T-helper 2 cell treated with Interferon-gamma antibody and Interleukin-4, amounts not matched to agents 5 μg/mL and 100 μg/mL, for 36 hours (primary cell): ENCODE measurements around the gene KATNBL1.
"Not testable (repeated sequence)": the region's sequence is repeated elsewhere in the genome, so short reads cannot be mapped to it uniquely, and the experiment has no call there.

ENCODE experiments used
- DNase-seq: peaks from one replicate; pipeline ENCODE4 v3.0.0; 2021; ENCODE audit warnings: low spot score
- H3K27ac Mint-ChIP-seq: one replicate; pipeline ENCODE4 v1.8.0; 2021; ENCODE audit warnings: mild to moderate bottlenecking, mixed read lengths
- H3K27me3 Mint-ChIP-seq: one replicate; pipeline ENCODE4 v1.8.0; 2021; ENCODE audit warnings: low read depth, mixed read lengths
- H3K36me3 Mint-ChIP-seq: one replicate; pipeline ENCODE4 v1.8.0; 2021; ENCODE audit warnings: low read depth, mixed read lengths
- H3K4me1 Mint-ChIP-seq: one replicate; pipeline ENCODE4 v1.8.0; 2021; ENCODE audit warnings: low read depth, mixed read lengths
- H3K4me3 Mint-ChIP-seq: one replicate; pipeline ENCODE4 v1.8.0; 2022; ENCODE audit warnings: mild to moderate bottlenecking, moderate library complexity, mixed read lengths
- H3K9me3 Mint-ChIP-seq: one replicate; pipeline ENCODE4 v1.8.0; 2021; ENCODE audit warnings: mixed read lengths

The KATNBL1 gene

GRCh38 chr15:34217587-34218225 is 7.8 kb upstream of the KATNBL1 start:
- H3K4me1 Mint-ChIP-seq: peaks cover 3% of the 10 kb centered on the region
- H3K36me3 Mint-ChIP-seq: no peaks in the 10 kb centered on the region
- H3K27me3 Mint-ChIP-seq: no peaks in the 10 kb centered on the region
- no peak overlapping the region for H3K27ac Mint-ChIP-seq
- no peak overlapping the region for H3K4me3 Mint-ChIP-seq
- H3K9me3 Mint-ChIP-seq: no peaks in the 10 kb centered on the region
- no peak for DNase-seq

DNA sequence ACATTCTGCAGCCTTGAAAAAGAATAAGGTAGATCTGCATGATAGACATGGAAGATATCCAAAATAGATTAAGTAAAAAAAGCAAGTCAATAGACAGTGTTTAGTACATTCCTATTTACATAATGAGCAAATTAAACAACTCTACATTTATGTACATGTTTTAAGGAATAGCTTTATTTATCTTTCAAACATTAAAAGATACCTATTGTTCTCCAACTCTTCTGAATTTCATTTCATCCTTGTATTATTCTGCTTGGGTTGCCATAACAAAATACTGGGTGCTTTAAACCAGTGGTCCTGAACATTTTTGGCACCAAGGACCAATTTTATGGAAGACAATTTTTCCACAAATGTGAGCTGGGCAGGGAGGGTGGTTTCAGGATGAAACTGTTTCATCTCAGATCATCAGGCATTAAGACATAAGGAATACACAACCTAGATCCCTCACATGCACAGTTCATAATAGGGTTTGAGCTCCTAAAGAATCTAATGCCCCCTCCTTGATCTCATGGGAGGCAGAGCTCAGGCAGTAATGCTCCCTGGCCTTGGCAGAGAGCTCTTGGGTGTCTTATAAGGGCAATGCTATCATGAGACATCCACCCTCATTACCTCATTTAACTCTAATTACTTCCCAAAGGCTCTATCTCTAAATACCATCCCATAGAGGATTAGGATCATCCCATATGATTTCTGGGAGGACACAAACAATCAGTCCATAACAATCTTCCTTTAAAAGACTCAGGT is 6.8 kb upstream of the KATNBL1 start:
- H3K9me3 Mint-ChIP-seq: no peaks in the 10 kb centered on the region
- H3K4me1 Mint-ChIP-seq: no peaks in the 10 kb centered on the region
- DNase-seq: no peak
- no peaks in the 10 kb centered on the region for H3K27me3 Mint-ChIP-seq
- no peak overlapping the region for H3K27ac Mint-ChIP-seq
- no peaks in the 10 kb centered on the region for H3K36me3 Mint-ChIP-seq
- no peak overlapping the region for H3K4me3 Mint-ChIP-seq

GRCh38 chr15:34214135-34214534 is 4.2 kb upstream of the KATNBL1 start:
- no peak for DNase-seq
- Mint-ChIP-seq H3K4me1 (peaks cover 3% of the 10 kb centered on the region), H3K4me3 (no peak overlapping the region), H3K27ac (no peak overlapping the region), H3K27me3 (no peaks in the 10 kb centered on the region), H3K9me3 (no peaks in the 10 kb centered on the region), H3K36me3 (no peaks in the 10 kb centered on the region)

- H3K27ac Mint-ChIP-seq: no peak overlapping the region
- no peaks in the 10 kb centered on the region for H3K9me3 Mint-ChIP-seq
- no peak for DNase-seq
- H3K27me3 Mint-ChIP-seq: no peaks in the 10 kb centered on the region
- no peaks in the 10 kb centered on the region for H3K36me3 Mint-ChIP-seq
- peaks cover 3% of the 10 kb centered on the region for H3K4me1 Mint-ChIP-seq
- no peak overlapping the region for H3K4me3 Mint-ChIP-seq
These were observed 3.8 kb upstream of the KATNBL1 start for GRCh38 chr15:34213690-34214089.

GRCh38 chr15:34206011-34206410 is 3.9 kb downstream of the KATNBL1 start:
- H3K27ac Mint-ChIP-seq: no peak overlapping the region
- H3K27me3 Mint-ChIP-seq: no peaks in the 10 kb centered on the region
- no peak overlapping the region for H3K4me3 Mint-ChIP-seq
- H3K36me3 Mint-ChIP-seq: peaks cover 18% of the 10 kb centered on the region
- H3K4me1 Mint-ChIP-seq: peaks cover 13% of the 10 kb centered on the region
- peaks cover 2% of the 10 kb centered on the region for H3K9me3 Mint-ChIP-seq
- no peak for DNase-seq

- Mint-ChIP-seq H3K36me3 (peaks cover 28% of the 10 kb centered on the region), H3K4me1 (peaks cover 10% of the 10 kb centered on the region), H3K9me3 (peaks cover 4% of the 10 kb centered on the region), H3K27ac (no peak overlapping the region), H3K4me3 (no peak overlapping the region), H3K27me3 (no peaks in the 10 kb centered on the region)
- DNase-seq: no peak
These were observed 6.0 kb downstream of the KATNBL1 start for GRCh38 chr15:34203936-34204335.

DNA sequence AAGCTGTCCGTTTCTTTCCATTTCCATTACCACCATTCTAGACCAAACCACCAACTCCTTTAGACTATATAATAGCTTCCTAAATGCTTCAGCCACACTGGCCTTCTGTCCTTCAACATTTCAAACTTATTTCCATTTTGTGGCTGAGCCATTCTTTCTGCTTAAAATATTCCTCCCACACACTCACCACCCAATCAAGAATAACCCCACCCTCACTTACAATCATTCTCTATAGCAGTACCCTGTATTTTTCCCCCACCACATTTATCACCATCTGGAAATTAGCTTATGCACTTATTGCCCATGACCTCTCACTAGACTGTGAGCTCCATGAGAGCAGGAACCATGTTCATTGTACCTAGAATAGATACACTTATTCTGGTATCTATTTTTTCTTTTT is 6.6 kb downstream of the KATNBL1 start:
- Mint-ChIP-seq H3K4me3 (no peak overlapping the region), H3K27ac (no peak overlapping the region), H3K27me3 (no peaks in the 10 kb centered on the region), H3K36me3 (peaks cover 28% of the 10 kb centered on the region), H3K4me1 (peaks cover 8% of the 10 kb centered on the region), H3K9me3 (peaks cover 4% of the 10 kb centered on the region)
- DNase-seq: no peak

GRCh38 chr15:34193272-34193671 is 16.6 kb downstream of the KATNBL1 start:
- not testable (repeated sequence) for H3K27ac Mint-ChIP-seq, H3K27me3 Mint-ChIP-seq, DNase-seq, H3K4me3 Mint-ChIP-seq, H3K9me3 Mint-ChIP-seq, H3K4me1 Mint-ChIP-seq
- H3K36me3 Mint-ChIP-seq: peaks cover 14% of the 10 kb centered on the region

DNA sequence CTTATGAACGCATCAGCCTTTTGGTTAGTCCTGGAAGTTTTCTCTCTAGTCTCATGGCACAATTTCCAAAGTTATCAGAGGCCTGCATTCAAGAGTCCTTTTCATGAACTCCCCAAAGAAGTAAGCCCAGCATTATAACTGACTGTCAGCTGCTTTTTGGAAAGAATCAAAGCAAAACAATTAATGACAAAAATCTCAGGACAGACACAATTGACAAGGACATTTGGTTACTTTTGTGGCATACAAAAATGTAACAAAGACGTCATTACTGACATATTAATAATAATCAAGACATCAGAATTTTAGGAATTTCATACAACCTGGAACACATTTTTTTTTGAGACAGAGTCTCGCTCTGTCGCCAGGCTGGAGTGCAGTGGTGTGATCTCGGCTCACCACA is 21.2 kb downstream of the KATNBL1 start:
- no peak for DNase-seq
- Mint-ChIP-seq H3K27me3 (no peaks in the 10 kb centered on the region), H3K4me3 (no peak overlapping the region), H3K36me3 (peaks cover 10% of the 10 kb centered on the region), H3K27ac (no peak overlapping the region), H3K9me3 (no peaks in the 10 kb centered on the region), H3K4me1 (peaks cover 5% of the 10 kb centered on the region)

DNA sequence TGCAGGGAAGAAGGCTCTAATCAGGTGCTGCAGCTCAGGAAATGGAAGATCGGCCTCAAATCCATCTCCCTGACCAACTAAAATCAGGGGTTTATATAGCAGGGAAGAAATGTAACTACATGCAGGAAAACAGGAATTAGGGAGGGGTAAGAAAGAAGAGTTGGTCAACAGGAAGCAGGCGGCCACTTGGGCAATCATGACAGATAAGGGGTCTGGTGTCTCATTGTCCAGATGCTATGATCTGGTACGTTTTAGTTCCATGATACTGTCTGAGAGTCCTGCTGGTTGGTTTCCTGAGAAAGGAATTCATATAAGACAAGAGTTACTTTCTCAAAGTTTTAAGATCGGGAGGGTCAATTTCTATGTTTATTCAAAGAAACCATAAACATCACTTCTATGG is 24.2 kb downstream of the KATNBL1 start:
- no peak overlapping the region for H3K4me3 Mint-ChIP-seq

DNA sequence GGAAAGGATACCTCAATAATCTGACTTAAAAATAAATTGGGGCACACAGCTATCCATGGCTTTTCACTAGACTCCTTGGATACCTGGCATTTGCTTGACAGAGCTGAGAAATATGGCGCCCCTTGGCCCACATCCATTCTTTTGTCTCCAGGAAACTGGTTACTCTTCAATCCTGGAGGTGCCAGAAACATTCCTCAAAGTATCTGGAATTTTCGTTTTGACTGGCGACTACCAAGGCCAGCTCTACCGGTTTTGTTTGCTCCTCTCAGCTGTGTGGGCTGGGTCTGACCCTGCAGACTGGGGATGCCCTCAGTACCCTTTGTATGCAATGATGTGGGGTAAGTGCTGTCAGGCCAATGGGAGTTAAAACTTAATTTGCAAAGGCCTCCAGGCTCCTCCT is 27.0 kb downstream of the KATNBL1 start:
- Mint-ChIP-seq H3K9me3 (no peaks in the 10 kb centered on the region), H3K27ac (no peak overlapping the region), H3K27me3 (no peaks in the 10 kb centered on the region), H3K4me3 (no peak overlapping the region), H3K4me1 (no peaks in the 10 kb centered on the region), H3K36me3 (peaks cover 20% of the 10 kb centered on the region)
- no peak for DNase-seq

More for the DNA sequence above, 24.2 kb downstream of the KATNBL1 start:
- H3K27me3 Mint-ChIP-seq: no peaks in the 10 kb centered on the region
- H3K36me3 Mint-ChIP-seq: peaks cover 8% of the 10 kb centered on the region
- H3K4me1 Mint-ChIP-seq: peaks cover 4% of the 10 kb centered on the region
- H3K9me3 Mint-ChIP-seq: no peaks in the 10 kb centered on the region
- no peak overlapping the region for H3K27ac Mint-ChIP-seq
- DNase-seq: no peak

- Mint-ChIP-seq H3K27ac (no peak overlapping the region), H3K9me3 (peaks cover 14% of the 10 kb centered on the region), H3K27me3 (no peaks in the 10 kb centered on the region), H3K36me3 (peaks cover 28% of the 10 kb centered on the region), H3K4me1 (no peaks in the 10 kb centered on the region), H3K4me3 (no peak overlapping the region)
- DNase-seq: no peak
These were observed 30.7 kb downstream of the KATNBL1 start for GRCh38 chr15:34179234-34179633.

- DNase-seq, H3K4me1 Mint-ChIP-seq, H3K4me3 Mint-ChIP-seq, H3K27me3 Mint-ChIP-seq, H3K27ac Mint-ChIP-seq: not testable (repeated sequence)
- Mint-ChIP-seq H3K36me3 (peaks cover 52% of the 10 kb centered on the region), H3K9me3 (peaks cover 53% of the 10 kb centered on the region)
These were observed 43.8 kb downstream of the KATNBL1 start for GRCh38 chr15:34165987-34166573.

DNA sequence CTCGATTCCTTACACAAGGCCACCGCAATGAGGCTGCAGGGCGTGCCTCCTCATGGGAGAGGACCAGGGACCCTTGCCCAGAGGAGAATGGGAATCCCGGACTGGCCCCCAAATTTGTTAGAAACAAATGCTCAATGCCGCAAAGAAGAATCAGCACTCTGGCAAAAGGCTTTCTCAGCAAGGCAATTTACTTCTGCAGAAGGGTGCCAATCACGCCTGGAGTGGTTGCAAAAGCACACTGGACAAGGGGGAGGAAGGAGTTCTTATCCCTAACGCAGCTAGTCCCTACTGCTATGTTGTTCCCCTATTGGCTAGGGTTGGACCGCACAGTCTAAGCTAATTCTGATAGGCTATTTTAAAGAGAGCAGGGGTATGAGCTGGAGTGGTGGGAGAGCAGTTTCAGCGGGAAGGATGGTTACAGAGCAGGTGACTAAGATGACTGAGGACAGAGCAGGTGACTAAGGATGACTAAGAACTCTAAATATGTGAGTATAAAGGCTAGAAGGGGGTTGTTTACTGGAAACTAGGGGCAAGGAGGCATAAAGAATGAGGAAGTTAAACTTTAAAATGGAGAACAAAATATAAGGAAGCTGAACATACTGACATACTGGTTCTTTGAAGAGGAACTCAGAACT is 48.5 kb downstream of the KATNBL1 start:
- Mint-ChIP-seq H3K4me3 (no peak overlapping the region), H3K27me3 (no peaks in the 10 kb centered on the region), H3K4me1 (no peaks in the 10 kb centered on the region), H3K36me3 (peaks cover 78% of the 10 kb centered on the region), H3K27ac (no peak overlapping the region), H3K9me3 (peaks cover 55% of the 10 kb centered on the region)
- no peak for DNase-seq
